Endothelial cell of umbilical vein (primary cell): Measurements from ENCODE around the gene TNFAIP8.

Experiments used
- CTCF ChIP-seq, 2 donors: IDR thresholded peaks; 1 replicate in 1 of 2; 2 replicates in 1 of 2; pipeline ENCODE4 v1.5.1; 2011; ENCODE audit warnings: low read length in 2 of 2, mild to moderate bottlenecking in 2 of 2, moderate library complexity in 2 of 2, control low read depth in 1 of 2, inconsistent platforms in 1 of 2, low read depth in 1 of 2; ENCODE audit not compliant: insufficient read depth in 1 of 2; ENCODE audit errors: extremely low read depth in 1 of 2
- EZH2 ChIP-seq: IDR thresholded peaks from 2 replicates; pipeline ENCODE4 v1.6.1; 2012; ENCODE audit warnings: borderline replicate concordance, low read depth, mild to moderate bottlenecking, moderate library complexity, low read length, inconsistent platforms; ENCODE audit not compliant: severe bottlenecking

GRCh38 chr5:119387945-119388618 lies 32.3 kb downstream of the TNFAIP8 start:
- TF ChIP-seq EZH2 (no peak), CTCF (IDR thresholded peaks at IDR 0.05; ENCODE audit: extremely low read depth in 1 of 2, insufficient read depth in 1 of 2, low read depth in 1 of 2, low read length in 2 of 2) (no peak)
